AG04449 (cell line): Measurements from ENCODE around the gene GRB2.
"Not testable (repeated sequence)": the region's sequence is repeated elsewhere in the genome, so short reads cannot be mapped to it uniquely, and the experiment has no call there.

Experiments used
- CTCF ChIA-PET: fragments of 350-600 bp; formaldehyde crosslinking; extraction: SDS; loops from one replicate; lab custom pipeline; 2021; ENCODE audit warnings: antibody characterized with exemption; lab: Yijun Ruan, JAX
- POLR2A ChIA-PET: fragments of 400-600, 350-600 bp; formaldehyde crosslinking; extraction: SDS; loops from one replicate; lab custom pipeline; 2020; ENCODE audit warnings: antibody characterized with exemption, inconsistent platforms; lab: Yijun Ruan, JAX
- DNase-seq: peaks from one replicate; pipeline ENCODE4 v3.0.0-alpha.2; 2010; ENCODE audit warnings: low read depth, low spot score
- H3K4me3 ChIP-seq: 2 replicates; pipeline ENCODE4 v1.5.1; 2011; ENCODE audit warnings: low read depth, mild to moderate bottlenecking, control low read depth, low read length
- TF ChIP-seq, protein P1 (sequence below): IDR thresholded peaks from one replicate; pipeline ENCODE4 v1.5.1; 2011; ENCODE audit warnings: mild to moderate bottlenecking, moderate library complexity, low read length, control low read depth, inconsistent platforms; ENCODE audit not compliant: insufficient read depth; ENCODE audit errors: missing control alignments

The GRB2 gene

DNA sequence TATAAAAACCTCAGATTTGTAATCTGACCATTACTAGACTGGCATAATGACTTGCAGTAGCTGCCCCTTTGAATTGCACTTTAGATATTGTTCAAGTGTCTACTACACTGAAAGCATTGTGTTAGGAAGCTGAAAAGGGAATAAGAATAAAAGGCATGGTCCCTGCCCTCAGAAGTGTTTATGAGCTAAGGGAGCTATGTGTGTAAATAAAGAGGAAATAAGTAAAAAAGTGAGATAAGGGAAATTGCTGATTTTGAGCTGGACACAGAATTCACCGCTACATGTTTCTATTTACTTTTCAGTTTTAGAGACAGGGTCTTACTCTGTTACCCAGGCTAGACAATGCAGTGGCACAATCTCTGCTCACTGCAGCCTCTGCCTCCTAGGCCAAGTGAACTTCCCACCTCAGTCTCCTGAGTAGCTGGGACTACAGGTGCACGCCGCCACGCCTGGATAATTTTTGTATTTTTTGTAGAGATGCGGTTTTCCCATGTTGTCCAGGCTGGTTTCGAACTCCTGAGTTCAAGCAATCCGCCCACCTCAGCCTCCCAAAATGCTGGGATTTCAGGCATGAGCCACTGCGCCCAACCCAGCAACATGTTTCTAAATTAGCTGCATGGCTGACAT, 57.0 kb downstream of the GRB2 start:
- no peak overlapping the region for H3K4me3 ChIP-seq
- no peak for DNase-seq
- ChIA-PET POLR2A (no interaction called here), CTCF (interaction anchor here (0.9 to 3.8 kb wide), 6 partner anchors 10 to 64 kb away, joined by 3 to 19 read pairs (median 5); no protein-coding TSS in a partner anchor)
- TF ChIP-seq, protein P1, sequence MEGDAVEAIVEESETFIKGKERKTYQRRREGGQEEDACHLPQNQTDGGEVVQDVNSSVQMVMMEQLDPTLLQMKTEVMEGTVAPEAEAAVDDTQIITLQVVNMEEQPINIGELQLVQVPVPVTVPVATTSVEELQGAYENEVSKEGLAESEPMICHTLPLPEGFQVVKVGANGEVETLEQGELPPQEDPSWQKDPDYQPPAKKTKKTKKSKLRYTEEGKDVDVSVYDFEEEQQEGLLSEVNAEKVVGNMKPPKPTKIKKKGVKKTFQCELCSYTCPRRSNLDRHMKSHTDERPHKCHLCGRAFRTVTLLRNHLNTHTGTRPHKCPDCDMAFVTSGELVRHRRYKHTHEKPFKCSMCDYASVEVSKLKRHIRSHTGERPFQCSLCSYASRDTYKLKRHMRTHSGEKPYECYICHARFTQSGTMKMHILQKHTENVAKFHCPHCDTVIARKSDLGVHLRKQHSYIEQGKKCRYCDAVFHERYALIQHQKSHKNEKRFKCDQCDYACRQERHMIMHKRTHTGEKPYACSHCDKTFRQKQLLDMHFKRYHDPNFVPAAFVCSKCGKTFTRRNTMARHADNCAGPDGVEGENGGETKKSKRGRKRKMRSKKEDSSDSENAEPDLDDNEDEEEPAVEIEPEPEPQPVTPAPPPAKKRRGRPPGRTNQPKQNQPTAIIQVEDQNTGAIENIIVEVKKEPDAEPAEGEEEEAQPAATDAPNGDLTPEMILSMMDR = no peak

DNA sequence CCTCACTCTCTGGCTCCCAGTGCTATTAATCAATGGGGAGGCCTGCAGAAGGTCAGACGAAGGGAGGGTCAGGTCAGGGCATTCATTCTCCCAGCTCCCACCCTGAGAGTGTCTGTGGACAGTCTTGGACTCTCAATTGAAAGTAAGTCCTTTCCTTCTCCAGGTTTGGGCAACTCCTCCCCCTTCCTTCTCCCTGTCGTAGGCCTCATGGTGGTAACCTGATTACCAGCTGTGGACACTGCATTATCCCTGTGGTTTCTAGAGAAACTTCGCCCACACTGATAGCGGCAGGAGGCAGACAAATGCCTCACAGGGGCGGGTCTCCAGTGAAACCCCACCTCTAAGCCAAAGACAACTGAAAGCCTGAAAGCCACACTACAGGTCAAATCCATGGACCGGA, 58.6 kb downstream of the GRB2 start:
- no peak for DNase-seq
- H3K4me3 ChIP-seq = no peak overlapping the region
- POLR2A ChIA-PET = no interaction called here
- CTCF ChIA-PET = interaction anchor here (1.2 to 3.8 kb wide), 2 partner anchors 9 to 24 kb away, joined by 3 to 19 read pairs; no protein-coding TSS in a partner anchor
- TF ChIP-seq, protein P1 = no peak

DNA sequence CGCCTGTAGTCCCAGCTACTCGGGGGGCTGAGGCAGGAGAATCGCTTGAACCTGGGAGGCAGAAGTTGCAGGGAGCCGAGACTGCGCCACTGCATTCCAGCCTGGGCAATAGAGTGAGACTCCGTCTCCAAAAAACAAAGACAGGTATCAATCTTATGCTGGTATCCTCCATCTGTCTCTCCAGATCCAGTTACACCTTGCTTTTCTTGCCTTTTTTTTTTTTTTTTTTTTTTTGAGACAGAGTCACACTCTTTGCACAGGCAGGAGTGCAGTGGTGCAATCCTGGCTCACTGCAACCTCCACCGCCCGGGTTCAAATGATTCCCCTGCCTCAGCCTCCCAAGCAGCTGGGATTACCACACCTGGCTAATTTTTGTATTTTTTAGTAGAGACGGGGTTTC, 59.1 kb downstream of the GRB2 start:
- CTCF ChIA-PET = interaction anchor here (1.3 to 2.5 kb wide), 3 partner anchors 9 to 27 kb away, joined by 3 to 8 read pairs (median 4); no protein-coding TSS in a partner anchor
- POLR2A ChIA-PET = interaction anchor here (1.0 kb wide), 1 partner anchor 57 kb away, joined by 3 read pairs; the partner anchor contains the start of gene SLC25A19
- not testable (repeated sequence) for H3K4me3 ChIP-seq, DNase-seq

DNA sequence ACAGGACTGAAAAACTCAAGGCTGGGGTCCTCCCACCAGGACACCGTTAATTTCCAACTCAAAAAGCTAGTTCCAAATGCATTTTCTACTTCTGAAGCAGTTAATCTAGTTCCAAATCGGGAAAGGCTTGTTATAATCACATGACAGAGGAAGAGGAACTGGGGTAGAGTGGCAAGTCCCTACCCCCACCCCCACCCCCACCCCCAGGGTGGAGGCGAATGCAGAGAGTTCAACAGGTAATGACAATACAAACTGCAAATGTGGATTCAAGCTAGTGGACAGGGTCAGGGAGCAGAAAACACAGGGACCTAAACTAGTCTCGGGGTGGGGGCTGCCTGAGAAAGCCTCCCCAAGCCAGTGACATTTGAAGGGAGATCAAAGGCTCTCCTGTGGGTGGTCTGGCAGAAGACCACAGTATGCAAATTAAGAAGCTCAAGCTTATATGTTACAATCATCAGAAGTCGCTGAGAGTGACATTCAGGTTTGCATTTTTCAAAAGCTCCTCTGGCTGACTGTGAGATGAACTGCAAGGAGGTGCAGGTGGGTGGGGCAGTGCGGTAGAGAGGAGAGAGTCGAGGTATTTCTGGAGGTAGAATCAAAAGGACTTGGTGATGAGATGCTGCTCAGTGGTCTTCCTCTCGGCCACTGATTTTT, 59.8 kb downstream of the GRB2 start:
- DNase-seq = no peak
- ChIA-PET CTCF (interaction anchor here (1.0 to 2.5 kb wide), 4 partner anchors 8 to 28 kb away, joined by 3 to 8 read pairs (median 4); no protein-coding TSS in a partner anchor), POLR2A (interaction anchor here (1.0 kb wide), 1 partner anchor 56 kb away, joined by 3 read pairs; the partner anchor contains the start of gene SLC25A19)
- TF ChIP-seq, protein P1 = no peak
- no peak overlapping the region for H3K4me3 ChIP-seq

DNA sequence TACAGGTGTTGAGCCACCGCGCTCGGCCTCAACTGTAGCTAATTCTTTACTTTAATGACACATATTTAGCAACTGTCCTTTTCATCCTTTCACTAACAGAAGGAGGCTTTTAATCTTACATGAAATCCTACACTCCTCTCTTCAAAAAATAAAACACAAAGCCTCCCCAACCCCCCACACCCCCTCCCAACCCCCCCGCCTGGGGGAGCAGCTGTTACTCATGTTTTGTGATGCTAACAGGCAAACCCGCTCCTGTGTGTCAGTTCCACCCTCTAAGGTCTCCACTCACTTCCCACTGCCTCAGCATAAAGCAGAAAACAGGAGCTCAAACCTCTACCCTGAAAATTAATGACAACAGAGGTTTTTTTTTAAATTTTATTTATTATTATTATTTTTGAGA, 60.8 kb downstream of the GRB2 start:
- CTCF ChIA-PET = interaction anchor here (0.7 to 2.5 kb wide), 8 partner anchors 8 to 74 kb away, joined by 3 to 8 read pairs (median 4); partner anchors contain the start of gene MIF4GD

DNA sequence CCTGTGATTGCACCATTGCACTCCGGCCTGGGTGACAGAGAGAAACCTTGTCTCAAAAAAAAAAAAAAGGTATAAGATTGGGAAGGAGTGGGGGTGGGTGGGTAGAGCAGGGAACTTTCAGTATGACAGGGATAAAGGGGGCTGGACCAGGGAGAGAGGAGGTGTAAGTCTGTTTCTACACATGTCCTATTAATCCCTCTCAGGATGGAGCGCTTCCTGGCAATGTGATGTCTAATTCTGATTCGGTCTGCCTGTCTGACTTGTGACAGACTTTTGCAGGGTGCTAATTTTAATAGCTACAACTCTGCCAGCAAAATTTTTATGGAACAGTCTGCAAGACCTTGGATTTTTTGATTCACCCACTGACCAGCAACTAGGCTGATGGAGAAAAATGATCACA, 62.5 kb downstream of the GRB2 start:
- DNase-seq = no peak
- H3K4me3 ChIP-seq = no peak overlapping the region
- ChIA-PET POLR2A (no interaction called here), CTCF (interaction anchor here (0.6 to 1.7 kb wide), 2 partner anchors 10 to 54 kb away, joined by 5 to 6 read pairs; no protein-coding TSS in a partner anchor)
- TF ChIP-seq, protein P1 = no peak

More for the DNA sequence above, 60.8 kb downstream of the GRB2 start:
- DNase-seq = no peak
- TF ChIP-seq, protein P1 = no peak
- POLR2A ChIA-PET = no interaction called here
- no peak overlapping the region for H3K4me3 ChIP-seq
